ENCODE data around the gene SP140.
"Not testable (repeated sequence)": the region's sequence is repeated elsewhere in the genome, so short reads cannot be mapped to it uniquely, and the experiment has no call there.

SP140 gene

GRCh38 chr2:230327418-230328154 is 102.0 kb downstream of the SP140 start:
- no peak for DNase-seq

- no peak for DNase-seq
Observed at GRCh38 chr2:230328155-230328458, 102.6 kb downstream of the SP140 start.

- DNase-seq, result no peak
Observed at GRCh38 chr2:230329946-230330605, 104.5 kb downstream of the SP140 start.

- DNase-seq, result no peak
Observed at GRCh38 chr2:230330725-230331124, 105.2 kb downstream of the SP140 start.

GRCh38 chr2:230335461-230335863 is 109.9 kb downstream of the SP140 start:
- no peak for DNase-seq

- no peak for DNase-seq
Observed at GRCh38 chr2:230335864-230336506, 110.4 kb downstream of the SP140 start.

GRCh38 chr2:230341936-230342528 is 116.5 kb downstream of the SP140 start:
- DNase-seq, result not testable (repeated sequence)

- not testable (repeated sequence) for DNase-seq
Observed at GRCh38 chr2:230343041-230343624, 117.6 kb downstream of the SP140 start.

GRCh38 chr2:230343747-230344146 is 118.2 kb downstream of the SP140 start:
- DNase-seq, result no peak

- DNase-seq, result no peak
Observed at GRCh38 chr2:230346465-230346864, 120.9 kb downstream of the SP140 start.

- DNase-seq, result no peak
Observed at GRCh38 chr2:230346921-230347533, 121.5 kb downstream of the SP140 start.

- DNase-seq, result peak; percentile 73
Observed at GRCh38 chr2:230347659-230348305, 122.2 kb downstream of the SP140 start.

GRCh38 chr2:230348787-230349186 is 123.3 kb downstream of the SP140 start:
- no peak for DNase-seq

- DNase-seq, result no peak
Observed at GRCh38 chr2:230356084-230356483, 130.5 kb downstream of the SP140 start.

GRCh38 chr2:230358305-230358704 is 132.8 kb downstream of the SP140 start:
- no peak for DNase-seq

GRCh38 chr2:230360028-230360427 is 134.5 kb downstream of the SP140 start:
- no peak for DNase-seq

GRCh38 chr2:230362030-230362691 is 136.6 kb downstream of the SP140 start:
- no peak for DNase-seq
